T-helper 9 cell (primary cell): ENCODE data around the gene RCOR1.

ENCODE experiments used
- DNase-seq: peaks from one replicate; pipeline ENCODE4 v3.0.0-alpha.2; 2020

Gene RCOR1

DNA sequence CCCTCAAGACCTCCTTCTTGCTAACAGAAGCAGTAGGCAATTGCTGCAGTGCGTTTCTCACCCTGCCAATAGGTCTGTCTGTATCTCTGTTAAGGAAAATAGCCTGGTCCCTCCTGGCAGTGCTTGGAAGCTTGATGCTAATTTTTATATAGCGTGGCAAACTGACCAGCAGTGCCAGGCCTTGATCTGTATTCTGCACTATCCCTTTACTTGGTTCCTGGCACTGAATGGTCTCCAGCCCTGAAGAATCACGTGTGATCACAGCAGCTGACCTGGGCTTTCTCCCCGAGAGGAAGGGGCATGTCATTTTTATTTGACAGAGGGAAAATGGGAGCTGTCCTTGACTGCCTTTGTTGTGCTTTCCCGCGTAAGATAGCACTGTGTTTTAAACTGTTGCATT lies 136.1 kb downstream of the RCOR1 start:
- no peak for DNase-seq

DNA sequence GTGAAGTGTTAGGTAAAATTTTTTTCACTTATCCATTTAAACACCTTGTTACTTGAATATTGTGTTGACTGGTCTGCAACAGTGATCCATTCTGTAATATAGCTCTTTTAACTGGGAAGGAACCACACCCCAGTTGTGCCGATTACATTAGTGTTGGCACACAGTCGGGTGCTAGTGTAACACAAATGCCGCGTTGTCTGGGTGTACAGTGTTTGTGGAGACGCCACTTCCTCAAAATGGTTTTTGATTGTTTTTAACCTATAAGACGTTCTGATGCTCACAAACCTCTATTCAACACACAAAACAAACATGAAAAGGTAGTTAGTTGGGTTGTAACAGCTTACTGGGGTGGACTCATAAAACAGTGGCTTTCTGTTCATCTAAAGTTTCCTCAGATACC lies 136.8 kb downstream of the RCOR1 start:
- DNase-seq, result no peak

DNA sequence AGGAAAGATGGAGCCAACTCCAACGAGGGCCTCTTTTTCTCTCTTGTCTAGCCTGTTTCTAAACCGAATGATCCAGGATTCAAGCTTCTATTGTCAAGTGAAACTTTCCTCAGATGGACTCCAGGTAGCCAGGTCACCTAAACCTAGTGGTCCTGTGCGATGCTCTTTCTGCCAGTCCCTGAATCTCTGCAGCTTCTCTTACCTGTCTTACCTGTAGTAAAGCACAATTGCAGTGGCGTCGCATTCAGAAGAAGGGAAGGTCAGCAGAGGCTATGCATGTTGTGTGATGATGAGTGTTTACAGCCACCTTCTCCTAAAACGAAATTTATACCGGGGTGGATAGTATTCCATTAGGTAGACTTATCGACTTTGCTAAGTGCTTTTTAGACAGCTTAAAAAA lies 137.4 kb downstream of the RCOR1 start:
- no peak for DNase-seq

DNA sequence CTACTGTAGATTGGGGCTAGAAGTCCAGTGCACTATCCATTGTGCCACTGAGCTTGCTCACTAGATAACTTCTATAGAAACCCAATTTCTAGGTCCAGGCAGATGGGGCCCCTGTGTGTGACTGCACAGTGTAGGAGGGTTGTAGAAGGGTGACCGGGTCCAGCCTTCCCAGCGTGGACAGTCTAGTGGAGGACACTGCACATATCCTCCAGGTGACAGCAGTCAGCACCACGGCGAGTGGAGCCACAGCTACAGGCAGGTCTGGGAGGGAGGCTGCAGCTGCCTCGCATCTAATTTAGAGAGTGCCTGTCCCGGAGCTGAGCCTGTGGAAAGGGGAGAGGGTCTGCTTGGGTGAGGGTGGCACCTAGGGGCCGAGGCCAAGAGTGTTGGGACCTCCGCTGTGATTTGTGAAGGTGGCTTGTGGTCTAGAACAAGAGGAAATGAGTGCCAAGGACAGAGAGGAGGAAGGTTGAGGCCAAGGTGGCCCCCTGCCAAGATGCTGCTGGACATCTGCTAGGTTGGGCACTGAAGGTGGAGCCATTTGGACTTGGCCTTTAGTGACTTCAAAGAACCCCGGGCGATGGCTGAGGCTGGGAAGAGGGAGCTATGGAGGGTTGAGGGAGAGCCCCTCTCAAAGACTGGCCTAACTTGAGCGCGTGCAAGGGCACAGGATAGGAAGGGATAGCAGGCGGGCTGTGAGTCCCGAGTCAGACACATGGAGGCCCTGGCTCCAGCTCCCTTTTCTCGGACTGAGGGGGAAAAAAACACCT lies 138.8 kb downstream of the RCOR1 start:
- DNase-seq, result no peak

DNA sequence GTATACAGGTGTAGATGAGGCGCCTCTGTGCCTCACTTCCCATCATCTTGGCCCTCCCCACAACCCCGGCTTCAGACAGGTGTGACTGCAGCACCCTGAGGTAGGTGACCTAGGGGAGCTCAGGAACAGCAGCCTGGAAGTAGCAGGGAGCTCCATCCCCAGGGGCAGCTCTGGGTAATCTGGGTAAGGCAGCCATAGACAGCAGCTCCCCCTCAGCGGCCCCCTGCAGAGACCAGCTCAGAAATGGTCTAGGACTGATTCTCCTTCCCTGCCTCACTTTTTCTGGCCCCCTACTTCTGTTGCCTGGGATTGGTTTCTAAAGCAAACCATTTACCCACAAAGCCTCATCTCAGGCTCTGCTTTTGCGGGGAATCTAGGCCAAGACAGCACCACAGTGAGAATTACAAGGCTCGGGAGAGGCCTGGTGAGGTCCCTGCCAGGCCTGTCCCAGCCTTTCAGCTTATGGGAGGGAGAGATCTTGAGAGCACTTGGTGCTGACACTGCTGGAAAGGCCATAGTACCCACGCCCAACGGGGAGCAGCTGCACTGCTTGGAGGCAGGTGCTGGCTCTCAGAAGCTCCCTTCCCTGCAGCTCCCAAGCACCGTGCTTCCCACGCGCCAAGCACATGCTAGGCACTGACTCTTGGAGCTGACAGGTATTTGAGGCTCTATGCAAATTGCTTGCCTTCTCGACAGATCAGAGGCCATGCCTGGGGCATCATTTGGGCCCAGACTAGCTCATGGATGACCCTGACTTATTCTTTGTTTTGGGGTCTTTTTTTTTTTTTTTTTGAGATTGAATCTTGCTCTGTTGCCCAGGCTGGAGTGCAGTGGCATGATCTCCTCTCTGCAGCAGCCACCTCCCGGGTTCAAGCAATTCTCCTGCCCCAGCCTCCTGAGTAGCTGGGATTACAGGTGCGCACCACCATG lies 139.7 kb downstream of the RCOR1 start:
- DNase-seq, result no peak

DNA sequence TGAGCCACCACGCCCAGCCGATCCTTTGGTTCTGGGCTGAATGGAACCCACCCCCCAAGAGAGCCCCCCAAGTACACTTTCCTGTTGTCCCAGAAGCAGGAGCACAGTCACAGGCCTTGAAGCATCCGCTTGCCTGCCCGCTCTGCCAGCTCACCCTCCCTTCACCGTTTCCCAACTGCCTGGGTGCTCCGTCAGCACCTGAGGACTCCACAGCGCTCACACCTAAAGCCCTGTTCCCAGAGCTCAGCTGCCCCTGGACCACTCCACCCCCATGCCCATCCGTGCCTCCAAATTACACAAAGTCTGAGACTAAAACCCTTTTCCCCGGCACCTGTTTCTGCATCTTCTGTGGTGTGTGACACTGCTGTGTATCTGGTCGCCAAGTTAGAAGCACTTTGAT lies 140.5 kb downstream of the RCOR1 start:
- no peak for DNase-seq

DNA sequence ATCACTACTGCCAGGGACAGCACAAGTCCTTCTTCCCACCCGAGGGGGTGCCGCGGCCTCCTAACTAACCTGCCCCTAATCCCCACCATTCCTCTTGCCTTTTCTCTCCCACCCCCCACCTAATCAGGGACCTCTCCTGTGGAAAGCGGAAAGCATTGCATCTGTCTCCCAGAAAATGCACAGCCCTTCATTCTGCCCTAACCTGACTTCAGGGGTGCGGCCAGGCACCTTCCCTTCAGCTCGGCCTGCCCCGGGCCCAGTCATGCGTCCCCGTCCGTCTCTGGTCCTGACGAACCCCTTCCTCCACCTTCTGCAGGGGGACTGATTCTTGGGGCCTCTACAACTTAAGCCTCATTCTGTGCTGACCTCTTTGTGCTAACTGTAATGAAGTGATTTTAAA lies 140.9 kb downstream of the RCOR1 start:
- DNase-seq, result no peak

DNA sequence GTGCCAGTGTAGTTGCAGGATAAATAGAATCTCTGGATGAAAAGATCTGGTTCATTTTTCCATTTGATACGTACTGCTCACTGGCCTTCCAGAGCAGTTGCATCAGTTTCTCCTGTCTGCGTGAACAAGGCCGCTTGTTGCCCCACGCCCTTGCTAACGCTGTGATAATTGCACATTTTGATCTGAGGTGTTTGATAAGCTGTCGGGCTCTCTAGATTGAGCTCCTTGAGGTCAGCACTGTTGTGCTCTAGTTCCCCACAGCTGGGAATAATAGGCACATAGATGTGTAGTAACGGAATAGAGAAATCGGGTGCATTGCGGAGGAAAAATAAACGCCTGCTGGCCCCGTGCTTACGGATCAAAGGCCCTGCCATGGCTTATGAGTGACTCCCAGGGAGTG lies 142.0 kb downstream of the RCOR1 start:
- no peak for DNase-seq

DNA sequence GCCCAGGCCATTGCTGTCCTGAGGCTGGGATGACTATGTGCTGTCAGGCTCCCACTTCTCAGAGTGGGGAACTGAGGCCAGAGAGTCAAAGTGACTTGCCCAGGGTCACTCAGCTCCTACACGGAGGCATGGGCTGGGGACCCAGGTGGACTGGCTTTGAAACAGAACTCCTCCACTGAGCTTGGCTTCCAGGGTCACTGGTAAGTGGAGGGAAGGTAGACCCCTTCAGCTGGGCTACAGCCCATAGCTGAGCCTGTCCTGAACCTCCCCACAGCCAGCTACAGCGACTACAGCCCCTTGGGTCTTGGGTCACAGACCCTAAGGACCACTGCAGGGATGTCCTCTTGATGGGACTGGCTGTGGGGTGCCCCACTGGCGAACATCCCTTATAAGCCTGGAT lies 144.5 kb downstream of the RCOR1 start:
- no peak for DNase-seq

DNA sequence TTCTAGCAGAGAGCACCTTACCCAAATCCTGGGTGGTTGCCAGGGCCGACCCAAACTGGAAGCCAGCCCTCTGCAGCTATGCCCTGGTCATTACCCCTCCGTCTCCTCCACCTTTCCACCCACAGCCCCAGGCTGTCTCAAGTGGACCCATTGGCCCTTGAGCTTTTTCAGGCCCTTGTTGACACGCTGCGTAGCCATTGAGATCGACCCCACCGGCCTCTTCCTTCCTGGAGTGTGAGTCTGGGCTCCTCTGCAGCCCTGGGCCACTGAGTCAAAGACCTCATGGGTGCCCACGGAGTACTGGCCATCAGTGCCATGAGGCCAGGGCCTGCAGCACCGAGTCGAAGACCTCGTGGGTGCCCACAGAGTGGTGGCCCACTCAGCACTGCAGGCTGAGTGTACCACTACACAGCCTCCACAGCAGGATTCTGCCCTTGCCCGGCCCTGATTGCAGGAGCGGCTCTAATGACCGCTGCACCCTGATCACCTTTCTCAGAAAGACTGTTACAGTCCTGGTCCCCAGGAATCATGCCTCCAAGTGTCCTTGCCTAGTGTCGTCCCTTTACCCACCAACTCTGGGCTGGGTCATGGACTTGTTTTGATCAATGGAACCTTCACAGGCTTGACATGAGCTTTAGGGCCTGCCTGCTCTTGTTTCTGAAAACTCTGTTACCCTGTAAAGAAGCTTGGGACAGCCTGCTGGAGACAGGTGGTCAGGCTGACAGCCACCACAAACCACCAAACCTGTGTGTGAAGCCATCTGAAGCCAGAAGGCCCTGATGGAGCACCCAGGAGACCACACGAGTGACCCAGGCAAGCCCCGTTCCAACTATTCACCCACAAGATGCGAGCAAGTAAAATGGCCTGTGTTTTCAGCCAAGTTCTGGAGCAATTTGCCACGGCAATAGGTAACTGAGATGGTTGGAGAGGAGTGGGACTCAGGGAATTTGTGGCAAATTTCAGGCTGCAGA lies 145.2 kb downstream of the RCOR1 start:
- no peak for DNase-seq

DNA sequence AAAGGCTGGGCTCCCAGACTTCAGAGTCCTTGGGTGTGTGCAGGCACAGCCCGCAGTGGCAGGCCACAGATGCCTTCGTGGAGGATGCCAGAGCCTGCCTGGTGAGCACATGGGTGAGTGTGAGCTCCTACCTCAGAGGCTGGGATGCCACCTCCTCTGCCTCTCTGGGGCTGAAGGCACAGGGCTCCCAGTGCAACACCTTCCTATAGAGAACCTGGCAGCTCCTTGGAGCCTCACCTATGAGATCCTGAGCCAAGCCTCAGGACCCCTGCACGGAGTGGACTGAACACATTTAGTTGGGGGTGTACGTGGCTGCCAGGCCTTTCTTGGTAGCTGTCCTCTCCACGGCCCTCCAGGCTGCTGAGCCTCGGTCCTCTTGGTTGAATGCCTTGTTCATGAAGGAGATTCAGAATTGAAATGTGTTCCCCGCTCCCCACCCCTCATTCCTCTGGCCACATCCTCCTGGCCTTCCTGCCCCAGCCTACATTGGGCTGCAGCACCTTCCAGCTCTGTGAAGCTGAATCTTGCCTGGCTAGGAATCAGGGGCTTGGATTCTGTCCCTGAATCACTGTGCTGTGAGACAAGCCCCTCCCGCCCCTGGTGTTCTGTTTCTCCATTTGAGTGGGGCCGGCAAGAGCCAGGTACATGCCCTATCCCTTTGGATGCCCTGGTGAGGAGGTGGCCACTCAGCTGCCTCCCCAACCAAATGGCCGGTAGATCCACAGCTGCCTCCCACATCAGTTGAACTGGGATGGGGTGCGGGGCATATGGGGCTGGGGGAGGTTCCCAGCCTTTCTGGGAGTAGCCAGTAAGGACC lies 146.1 kb downstream of the RCOR1 start:
- DNase-seq, result no peak

DNA sequence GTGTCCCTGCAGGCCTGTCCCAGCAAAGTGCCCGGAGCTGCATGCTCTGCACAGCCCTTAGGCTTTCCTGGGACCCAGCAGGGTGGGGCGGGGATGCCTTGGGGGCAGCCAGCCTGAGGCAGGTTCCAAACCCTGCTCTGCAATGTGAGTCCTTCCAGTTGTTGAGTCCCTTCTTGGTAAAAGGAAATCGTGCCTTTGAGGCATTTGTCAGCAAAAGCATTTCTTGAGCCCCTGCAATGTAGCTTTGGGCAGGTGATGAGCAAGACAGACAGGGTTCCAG lies 146.7 kb downstream of the RCOR1 start:
- DNase-seq, result no peak

DNA sequence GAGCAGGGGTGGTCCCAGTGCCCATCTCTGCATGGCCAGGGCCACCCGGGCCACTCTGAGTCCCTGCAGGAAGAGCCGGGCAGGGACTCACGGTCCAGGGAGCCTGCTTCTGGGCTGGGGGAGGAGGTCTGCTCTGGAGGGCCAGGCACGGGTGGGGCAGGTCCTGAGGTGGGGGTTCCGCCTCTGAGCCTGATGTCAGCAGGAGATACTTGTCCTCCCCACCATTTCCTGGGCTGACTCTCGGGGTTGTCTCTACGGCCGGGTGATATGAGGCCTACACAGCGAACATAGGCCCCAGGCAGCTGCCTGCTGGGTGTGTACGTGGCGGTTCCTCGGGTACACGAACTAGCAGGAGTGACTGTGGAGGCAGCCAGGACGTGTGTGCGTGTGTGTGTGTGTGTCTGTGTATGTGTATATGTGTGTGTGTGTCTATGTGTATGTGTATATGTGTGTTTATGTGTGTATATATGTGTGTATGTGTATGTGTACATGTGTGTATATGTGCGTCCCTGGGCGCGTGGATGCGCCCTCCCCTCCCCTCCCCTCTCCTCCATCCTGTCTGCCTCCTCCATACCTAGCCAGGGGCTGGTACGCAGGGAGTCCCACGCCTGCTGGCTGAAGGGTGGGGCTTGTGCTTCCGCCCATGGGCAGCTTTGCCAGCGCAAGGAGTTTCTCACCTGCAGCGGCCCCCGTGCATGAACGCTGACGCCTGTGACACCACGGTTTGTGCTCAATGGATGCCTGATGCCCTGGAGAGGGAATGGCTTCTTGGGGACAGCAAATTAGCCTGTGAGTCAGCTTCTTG lies 154.4 kb downstream of the RCOR1 start:
- no peak for DNase-seq

DNA sequence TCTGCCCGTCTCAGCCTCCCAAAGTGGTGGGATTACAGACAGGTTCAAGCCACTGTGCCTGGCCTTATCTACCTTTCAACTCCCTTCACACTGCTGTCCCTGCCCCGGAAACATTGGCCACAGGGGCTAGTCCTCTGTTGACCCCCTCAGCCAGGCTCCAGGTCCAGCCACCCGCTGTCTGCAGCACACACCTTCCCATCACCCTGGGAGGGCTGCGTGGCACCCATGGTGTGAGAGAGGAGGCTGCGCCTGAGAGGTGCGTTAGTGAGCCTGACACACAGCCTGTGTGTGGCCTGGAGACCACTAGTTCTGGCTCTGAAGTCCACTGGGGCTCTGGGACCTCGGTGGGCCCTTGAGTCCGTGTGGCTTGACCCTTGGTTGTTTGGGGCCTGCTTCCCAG lies 156.4 kb downstream of the RCOR1 start:
- DNase-seq, result no peak

DNA sequence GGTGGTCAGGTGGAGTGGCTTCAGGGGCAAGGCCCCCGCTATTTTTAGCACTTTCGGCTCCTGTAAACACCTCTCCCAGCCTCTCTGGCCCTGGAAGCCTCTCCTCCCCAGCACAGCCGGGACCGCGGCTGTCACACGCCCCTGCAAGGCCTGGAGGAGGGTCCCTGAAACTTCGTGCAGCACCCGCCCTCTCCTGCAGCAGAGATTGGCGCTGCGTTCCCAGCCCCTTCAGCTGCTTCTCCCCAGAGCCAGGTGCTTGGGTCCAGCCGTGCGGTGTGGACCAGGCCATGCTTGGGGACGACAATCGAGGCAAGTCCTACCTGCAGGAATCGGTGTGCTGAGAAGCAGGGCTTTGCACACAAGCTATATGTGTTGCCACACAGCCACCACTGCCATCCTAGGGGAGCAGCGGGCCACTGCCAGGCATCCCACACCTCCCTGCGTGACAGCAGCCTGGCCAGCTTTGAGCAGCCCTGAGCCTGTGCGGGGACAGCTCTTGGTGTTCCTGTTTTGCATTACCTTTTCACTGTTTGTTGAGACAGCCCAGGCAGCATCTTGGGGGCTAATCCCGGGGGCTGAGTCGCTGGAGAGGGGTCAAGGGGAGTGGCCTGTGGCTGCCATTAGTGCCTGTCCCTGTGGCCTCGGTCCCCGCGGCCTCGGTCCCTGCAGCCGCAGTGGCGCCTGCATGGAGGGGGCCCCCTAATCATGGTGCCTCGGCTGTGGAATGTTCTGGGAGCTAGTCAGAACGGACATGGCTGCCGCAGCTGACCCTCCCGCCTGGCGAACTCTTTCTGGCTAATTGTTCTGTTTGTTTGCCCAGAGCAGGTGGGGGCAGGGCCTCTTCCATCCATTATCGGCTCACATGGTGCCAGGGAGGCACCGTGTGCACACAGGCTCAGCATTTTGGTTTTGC lies 157.2 kb downstream of the RCOR1 start:
- DNase-seq, result no peak

DNA sequence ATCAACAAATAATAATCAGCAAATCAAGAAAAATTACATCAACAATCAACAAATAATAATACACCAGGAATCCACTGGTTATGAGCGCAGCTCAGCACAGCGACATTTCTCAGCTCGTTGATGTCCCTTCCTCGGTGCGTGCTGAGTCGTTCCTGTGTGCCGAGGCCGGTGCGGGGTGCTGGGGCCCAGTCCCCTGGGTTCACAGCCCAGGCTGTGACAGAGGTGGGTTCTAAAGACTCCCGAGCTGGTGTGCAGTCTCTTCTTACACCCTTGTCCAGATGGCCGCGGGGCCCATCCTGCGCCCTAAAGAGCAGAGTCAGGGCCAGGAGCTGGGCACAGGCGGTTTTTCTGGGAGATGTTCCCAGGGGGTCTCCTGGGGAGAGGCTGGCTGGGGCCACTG lies 157.9 kb downstream of the RCOR1 start:
- DNase-seq, result no peak

DNA sequence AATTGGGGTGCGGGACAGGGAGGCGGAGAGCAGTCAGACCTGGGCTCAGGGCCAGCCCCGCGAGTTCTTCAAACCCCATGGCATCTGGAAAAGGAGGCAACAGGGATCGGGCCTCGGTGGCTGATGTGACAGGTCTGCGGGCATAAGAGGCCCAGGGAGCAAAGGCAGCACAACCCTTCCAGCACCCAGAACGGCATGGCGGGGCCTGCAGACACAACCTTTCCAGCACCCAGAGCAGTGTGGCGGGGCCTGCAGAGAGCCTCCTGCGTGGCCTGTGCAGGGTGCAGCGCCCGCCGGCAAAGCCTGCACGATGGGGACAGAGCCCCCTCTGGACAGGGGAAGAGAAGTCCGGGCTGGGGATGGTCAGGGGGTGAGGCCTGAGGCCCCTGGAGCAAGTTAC lies 158.6 kb downstream of the RCOR1 start:
- DNase-seq, result no peak

DNA sequence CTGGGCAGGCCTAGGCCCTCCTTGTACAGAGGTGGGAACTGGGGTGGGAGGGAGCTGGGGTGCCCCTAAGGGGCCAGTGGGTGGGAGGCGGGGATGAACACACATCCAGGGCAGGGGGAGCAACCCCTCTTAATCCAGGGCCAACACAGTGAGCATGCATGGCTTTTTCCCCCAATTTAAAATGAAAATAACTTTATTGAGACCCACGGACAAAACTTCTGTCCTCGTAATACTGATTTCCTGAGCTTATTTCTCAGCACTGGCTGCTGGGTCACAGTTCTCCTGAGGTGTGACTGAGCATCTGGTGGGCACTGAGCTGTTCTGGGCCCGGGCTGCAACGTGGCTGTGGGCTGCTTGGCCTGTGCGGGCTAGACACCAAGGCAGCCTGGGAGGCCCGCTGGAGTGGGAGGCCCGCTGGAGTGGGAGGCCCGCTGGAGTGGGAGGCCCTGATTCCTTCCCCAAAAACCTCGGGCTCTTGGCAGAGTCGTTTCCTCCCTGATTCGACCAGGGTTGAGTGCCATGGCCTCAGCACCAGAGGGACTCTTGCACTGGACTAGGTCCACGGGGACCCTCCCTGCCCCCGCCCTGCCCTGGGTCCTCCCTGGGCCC lies 159.9 kb downstream of the RCOR1 start:
- DNase-seq, result no peak

DNA sequence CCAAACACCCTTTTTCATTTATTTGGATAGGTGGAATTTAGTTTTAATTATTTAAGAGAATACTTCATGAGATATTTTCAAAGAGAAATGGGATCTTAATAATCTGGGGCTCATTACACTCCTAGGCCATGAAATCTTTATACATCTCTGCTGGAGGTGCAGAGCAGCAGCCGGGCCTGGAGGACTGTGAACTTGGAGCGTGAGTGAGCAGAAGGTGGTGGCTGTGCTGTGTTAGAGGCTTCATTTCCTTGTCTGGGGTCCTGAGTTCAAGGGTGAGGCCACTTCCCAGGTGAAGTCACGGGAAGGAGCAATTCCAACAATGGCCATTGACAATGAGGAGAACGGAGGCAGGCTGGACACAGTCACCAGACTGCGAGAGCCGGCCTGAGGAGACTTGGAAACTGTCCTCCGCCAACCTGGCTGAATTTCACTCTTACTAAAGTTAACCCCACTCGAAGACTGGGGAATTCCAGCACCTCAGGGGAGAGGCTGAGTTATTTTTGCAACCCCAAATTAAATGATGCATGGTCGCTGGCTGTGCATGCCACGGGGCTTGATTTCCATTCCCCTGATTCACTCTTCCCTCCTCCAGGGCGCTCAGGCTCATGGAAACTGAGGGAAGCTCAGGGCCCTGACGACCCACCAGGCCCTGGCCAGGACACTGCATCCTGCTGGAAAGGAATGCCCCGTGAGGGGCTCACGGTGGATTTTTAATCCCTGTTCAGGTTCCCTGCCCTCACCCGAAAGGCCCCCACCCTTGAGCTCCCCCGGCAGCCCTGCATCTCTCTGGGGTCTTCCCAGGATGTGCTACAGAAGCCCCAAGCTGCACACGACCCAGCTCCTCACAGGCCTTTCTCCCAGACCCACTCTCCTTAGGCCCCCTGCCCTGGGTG lies 162.2 kb downstream of the RCOR1 start:
- no peak for DNase-seq
